Activated B cell treated with CpG ODN at 0.5 μM for 24 hours (primary cell): ENCODE data around the gene HPSE2. TPM values are rescaled to one million over a fixed set of nuclear protein-coding genes. Genes with fewer than 3 reads are reported as not detected.

Source experiments
- ATAC-seq: fragments of 200-7000 bp; cut with Tn5 transposase; one replicate; pipeline ENCODE4 v1.10.0; 2021; ENCODE audit warnings: low read depth, mild to moderate bottlenecking, moderate library complexity
- CTCF ChIA-PET: fragments of 350-600 bp; sonication (Branson Sonifier 250); formaldehyde crosslinking; loops from one replicate; lab custom pipeline; 2021; ENCODE audit warnings: antibody characterized with exemption; lab: Charles Lee
- POLR2A ChIA-PET: fragments of 350-600 bp; sonication (Branson Sonifier 250); formaldehyde crosslinking; loops from one replicate; lab custom pipeline; 2021; ENCODE audit warnings: antibody characterized with exemption; lab: Charles Lee
- DNase-seq: peaks from one replicate; pipeline ENCODE4 v3.0.0; 2022
- H3K27ac Mint-ChIP-seq: one replicate; pipeline ENCODE4 v1.8.0; 2020; ENCODE audit warnings: mixed read lengths
- H3K27me3 Mint-ChIP-seq: one replicate; pipeline ENCODE4 v1.8.0; 2021; ENCODE audit warnings: mixed read lengths
- H3K36me3 Mint-ChIP-seq: one replicate; pipeline ENCODE4 v1.8.0; 2021; ENCODE audit warnings: low read depth, mixed read lengths
- H3K4me1 Mint-ChIP-seq: one replicate; pipeline ENCODE4 v1.8.0; 2021; ENCODE audit warnings: mixed read lengths
- H3K4me3 Mint-ChIP-seq: one replicate; pipeline ENCODE4 v1.8.0; 2020; ENCODE audit warnings: mild to moderate bottlenecking, mixed read lengths
- H3K9me3 Mint-ChIP-seq: one replicate; pipeline ENCODE4 v1.8.0; 2020; ENCODE audit warnings: mixed read lengths
- CTCF ChIP-seq: fragments of 200-600 bp; IDR thresholded peaks from one replicate; pipeline ENCODE4 v1.8.0; 2022; ENCODE audit warnings: antibody characterized with exemption, mild to moderate bottlenecking
- intact Hi-C: fragments of 100-400 bp; cut with micrococcal nuclease; formaldehyde crosslinking; loops from one replicate; pipeline ENCODE4 v1.15.1; 2024
- total RNA-seq: library from RNA; stranded (reverse); gene quantifications from 2 replicates; pipeline ENCODE4 v1.2.3, GENCODE V29; 2022

Gene HPSE2
- total RNA-seq, 1 donor from 2014 or later, result not detected

GRCh38 chr10:98586096-98586495 lies 649.6 kb downstream of the HPSE2 start:
- ATAC-seq (no peak), DNase-seq (no peak)
- no peak overlapping the region for H3K27ac Mint-ChIP-seq
- H3K4me1 Mint-ChIP-seq, result no peaks in the 10 kb centered on the region
- POLR2A ChIA-PET, result no interaction called here
- no peaks in the 10 kb centered on the region for H3K36me3 Mint-ChIP-seq
- CTCF ChIA-PET, result no interaction called here
- H3K4me3 Mint-ChIP-seq, result no peak overlapping the region
- peaks cover 9% of the 10 kb centered on the region for H3K27me3 Mint-ChIP-seq
- H3K9me3 Mint-ChIP-seq, result no peaks in the 10 kb centered on the region
- no peak for TF ChIP-seq CTCF
- intact Hi-C loops, result no loop called here

- DNase-seq (no peak), ATAC-seq (no peak)
- Mint-ChIP-seq H3K9me3 (no peaks in the 10 kb centered on the region), H3K27me3 (peaks cover 21% of the 10 kb centered on the region), H3K4me3 (no peak overlapping the region), H3K27ac (no peak overlapping the region), H3K4me1 (no peaks in the 10 kb centered on the region), H3K36me3 (no peaks in the 10 kb centered on the region)
- ChIA-PET CTCF (no interaction called here), POLR2A (no interaction called here)
- no peak for TF ChIP-seq CTCF
- intact Hi-C loops, result no loop called here
These were observed 653.3 kb downstream of the HPSE2 start for GRCh38 chr10:98582363-98582762.

GRCh38 chr10:98577578-98577977 lies 658.1 kb downstream of the HPSE2 start:
- CTCF ChIA-PET, result no interaction called here
- DNase-seq, result no peak
- intact Hi-C loops, result no loop called here

GRCh38 chr10:98577168-98577567 lies 658.5 kb downstream of the HPSE2 start:
- intact Hi-C loops, result no loop called here
- Mint-ChIP-seq H3K4me1 (no peaks in the 10 kb centered on the region), H3K9me3 (no peaks in the 10 kb centered on the region), H3K4me3 (no peak overlapping the region), H3K36me3 (no peaks in the 10 kb centered on the region), H3K27ac (no peak overlapping the region), H3K27me3 (peaks cover 15% of the 10 kb centered on the region)
- no peak for DNase-seq
- ATAC-seq, result no peak
- TF ChIP-seq CTCF, result no peak
- CTCF ChIA-PET, result no interaction called here
- POLR2A ChIA-PET, result no interaction called here

More at GRCh38 chr10:98577578-98577977, 658.1 kb downstream of the HPSE2 start:
- H3K27me3 Mint-ChIP-seq, result peaks cover 15% of the 10 kb centered on the region
- ATAC-seq, result no peak
- H3K4me1 Mint-ChIP-seq, result no peaks in the 10 kb centered on the region
- H3K36me3 Mint-ChIP-seq, result no peaks in the 10 kb centered on the region
- no peaks in the 10 kb centered on the region for H3K9me3 Mint-ChIP-seq
- POLR2A ChIA-PET, result no interaction called here
- H3K27ac Mint-ChIP-seq, result no peak overlapping the region
- no peak for TF ChIP-seq CTCF
- no peak overlapping the region for H3K4me3 Mint-ChIP-seq

GRCh38 chr10:98576096-98576495 lies 659.6 kb downstream of the HPSE2 start:
- H3K9me3 Mint-ChIP-seq, result no peaks in the 10 kb centered on the region
- no peak overlapping the region for H3K27ac Mint-ChIP-seq
- H3K4me3 Mint-ChIP-seq, result no peak overlapping the region
- DNase-seq, result no peak
- H3K4me1 Mint-ChIP-seq, result no peaks in the 10 kb centered on the region
- no peaks in the 10 kb centered on the region for H3K36me3 Mint-ChIP-seq
- no peak for ATAC-seq
- intact Hi-C loops, result no loop called here
- ChIA-PET CTCF (interaction anchor here (0.6 kb wide), 1 partner anchor 440 kb away, joined by 3 read pairs; no protein-coding TSS in a partner anchor), POLR2A (no interaction called here)
- peaks cover 15% of the 10 kb centered on the region for H3K27me3 Mint-ChIP-seq
- TF ChIP-seq CTCF, result no peak
